HepG2 (cell line): ENCODE measurements around the gene JMJD6. TPM values are rescaled to one million over a fixed set of nuclear protein-coding genes. Genes with fewer than 3 reads are reported as not detected.

Experiments used
- ATAC-seq: fragments of 200-7000 bp; cut with Tn5 transposase; 3 replicates; pipeline ENCODE4 v1.9.1; 2020; ENCODE audit warnings: mild to moderate bottlenecking, moderate library complexity
- BruUV-seq: library from RNA; stranded (reverse); fragments of 400-500 nt; replicated peaks from 2 replicates; lab custom pipeline; 2021; lab: Mats Ljungman, UMichigan
- CTCF ChIA-PET: fragments of 300-600 bp; formaldehyde crosslinking; extraction: SDS; loops from one replicate; lab custom pipeline; 2021; ENCODE audit warnings: low total read pairs, inconsistent platforms, low intra/inter-chr PET ratio; lab: Yijun Ruan, JAX
- POLR2A ChIA-PET: fragments of 350-600 bp; sonication (Branson Sonifier 250); formaldehyde crosslinking; loops from one replicate; lab custom pipeline; 2020; ENCODE audit warnings: antibody characterized with exemption, inconsistent platforms; lab: Yijun Ruan, JAX
- DNase-seq: peaks from one replicate; pipeline ENCODE4 v3.0.0-alpha.2; 2015; ENCODE audit warnings: low spot score
- FAIRE-seq: peaks from 3 replicates; lab custom pipeline; 2011; peaks lifted over from hg19 to GRCh38; lab: Jason Lieb, UNC
- H2AFZ ChIP-seq: one replicate; pipeline ENCODE4 v1.6.1; 2011; ENCODE audit warnings: low read length, inconsistent platforms
- H3K27ac ChIP-seq: fragments of 300-600 bp; 3 replicates; pipeline ENCODE4 v1.8.0; 2011; ENCODE audit warnings: mixed run types, mild to moderate bottlenecking, mixed read lengths, low read length, inconsistent platforms; ENCODE audit not compliant: insufficient read depth; ENCODE audit errors: extremely low read length
- H3K27me3 ChIP-seq, 2 experiments: fragments of 200-600 bp in 1 of 2; 2 replicates in 1 of 2; 3 replicates in 1 of 2; pipeline versions ENCODE4 v1.6.0 to v1.8.0; 2011; ENCODE audit warnings: low read length in 2 of 2, mild to moderate bottlenecking in 2 of 2, moderate library complexity in 2 of 2, inconsistent platforms in 1 of 2; ENCODE audit not compliant: insufficient read depth in 2 of 2, control insufficient read depth in 1 of 2
- H3K36me3 ChIP-seq, 2 experiments: fragments of 200-600 bp in 1 of 2; replicated peaks in 1 of 2; 2 replicates in 1 of 2; 3 replicates in 1 of 2; pipeline versions ENCODE4 v1.5.1 to v1.8.0; 2011; ENCODE audit warnings: low read length in 2 of 2, inconsistent platforms in 1 of 2; ENCODE audit not compliant: insufficient read depth in 2 of 2, control insufficient read depth in 1 of 2
- H3K4me1 ChIP-seq: 2 replicates; pipeline ENCODE4 v1.5.1; 2012; ENCODE audit warnings: low read length, inconsistent platforms; ENCODE audit not compliant: insufficient read depth
- H3K4me2 ChIP-seq: 2 replicates; pipeline ENCODE4 v1.6.0; 2011; ENCODE audit warnings: low read depth, low read length, inconsistent platforms
- H3K4me3 ChIP-seq, 3 experiments: fragments of 200-600 bp in 1 of 3; sonication (generic), shearing (Covaris generic) in 1 of 3; replicated peaks in 1 of 3; 2 replicates each; pipeline ENCODE4 v1.5.1; 2011 to 2016; ENCODE audit warnings: low read length in 3 of 3, inconsistent platforms in 2 of 3, low read depth in 2 of 3, mild to moderate bottlenecking in 2 of 3, control low read depth in 1 of 3, mixed read lengths in 1 of 3; ENCODE audit not compliant: insufficient read depth in 1 of 3
- H3K79me2 ChIP-seq: one replicate; pipeline ENCODE4 v1.6.1; 2011; ENCODE audit warnings: low read length, inconsistent platforms; ENCODE audit not compliant: insufficient read depth
- H3K9ac ChIP-seq: 2 replicates; pipeline ENCODE4 v1.6.0; 2011; ENCODE audit warnings: mild to moderate bottlenecking, low read depth, low read length, inconsistent platforms; ENCODE audit not compliant: insufficient read depth
- H3K9me3 ChIP-seq: 2 replicates; pipeline ENCODE4 v1.5.1; 2012; ENCODE audit warnings: mild to moderate bottlenecking, low read length
- H4K20me1 ChIP-seq: 2 replicates; pipeline ENCODE4 v1.6.0; 2011; ENCODE audit warnings: inconsistent platforms, mild to moderate bottlenecking, low read length, moderate library complexity; ENCODE audit not compliant: insufficient read depth
- ARNTL ChIP-seq: sonication (generic); formaldehyde crosslinking; IDR thresholded peaks from 2 replicates; pipeline ENCODE4 v1.4.0; 2020; ENCODE audit warnings: mild to moderate bottlenecking, missing genetic modification reagents
- ETV5 ChIP-seq: IDR thresholded peaks from 2 replicates; pipeline ENCODE4 v1.6.1; 2018; ENCODE audit warnings: missing biosample characterization, missing genetic modification reagents, inconsistent platforms, borderline replicate concordance
- FOXA1 ChIP-seq, 2 experiments: fragments of 450-650 bp in 1 of 2; sonication (generic) in 1 of 2; formaldehyde crosslinking in 1 of 2; IDR thresholded peaks; 2 replicates each; pipeline versions ENCODE4 v1.4.0 to v1.6.1; 2016 to 2020; ENCODE audit warnings: missing genetic modification reagents in 1 of 2
- KLF13 ChIP-seq: sonication (generic); formaldehyde crosslinking; IDR thresholded peaks from 2 replicates; pipeline ENCODE4 v1.4.0; 2020; ENCODE audit warnings: mild to moderate bottlenecking, missing genetic modification reagents
- MAFG ChIP-seq: sonication (generic); formaldehyde crosslinking; IDR thresholded peaks from 2 replicates; pipeline ENCODE4 v1.5.1; 2020; ENCODE audit warnings: mild to moderate bottlenecking, missing genetic modification reagents
- NONO ChIP-seq, 2 experiments: fragments of 450-650 bp in 1 of 2; sonication (generic) in 1 of 2; formaldehyde crosslinking in 1 of 2; IDR thresholded peaks in 1 of 2; conservative IDR thresholded peaks in 1 of 2; 2 replicates each; pipeline versions ENCODE4 v1.6.1 to v1.8.0; 2017 to 2022; ENCODE audit warnings: mild to moderate bottlenecking in 1 of 2, missing genetic modification reagents in 1 of 2, moderate library complexity in 1 of 2
- PRDM10 ChIP-seq: sonication (generic); formaldehyde crosslinking; IDR thresholded peaks from 2 replicates; pipeline ENCODE4 v1.4.0; 2020; ENCODE audit warnings: low read depth, missing genetic modification reagents
- TAF15 ChIP-seq: fragments of 200-400 bp; formaldehyde crosslinking; IDR thresholded peaks from one replicate; pipeline ENCODE4 v1.6.1; 2018; ENCODE audit warnings: mild to moderate bottlenecking, low read depth, low read length; ENCODE audit not compliant: poor library complexity, severe bottlenecking
- ZNF17 ChIP-seq: sonication (generic); formaldehyde crosslinking; IDR thresholded peaks from 2 replicates; pipeline ENCODE4 v1.5.0; 2020; ENCODE audit warnings: mild to moderate bottlenecking, missing genetic modification reagents
- ZNF788 ChIP-seq: sonication (generic); formaldehyde crosslinking; IDR thresholded peaks from 2 replicates; pipeline ENCODE4 v1.5.0; 2020; ENCODE audit warnings: mild to moderate bottlenecking, missing genetic modification reagents, borderline replicate concordance
- ZSCAN30 ChIP-seq: sonication (generic); formaldehyde crosslinking; IDR thresholded peaks from 2 replicates; pipeline ENCODE4 v1.5.0; 2020; ENCODE audit warnings: mild to moderate bottlenecking, missing genetic modification reagents
- WGBS: methylation state at CpG from one replicate; pipeline ENCODE4 v1.1.6; 2017; ENCODE audit warnings: low lambda C conversion rate; 5-methylcytosine and 5-hydroxymethylcytosine counted together
- in situ Hi-C: cut with HindIII; loops from 2 replicates; pipeline ENCODE4 v1.10.0; 2017; ENCODE audit warnings: low pct_unique_long_range_greater_than_20kb; ENCODE audit not compliant: extremely low pct_ligation_motif_present
- intact Hi-C: fragments of 100-400 bp; cut with micrococcal nuclease; formaldehyde crosslinking; loops from one replicate; pipeline ENCODE4 v1.10.0; 2022; ENCODE audit not compliant: unreplicated experiment
- polyA plus RNA-seq, 8 experiments: library from polyadenylated mRNA; depleted of rRNA in 3 of 8; stranded (reverse) in 7 of 8; unstranded in 1 of 8; fragments of >200 nt; fragmentation: Illumina TruSeq in 4 of 8; extraction: Trizol in 4 of 8; gene quantifications; 2 replicates each; pipeline versions ENCODE4 v1.2.1 to v1.2.3, GENCODE V29; 2011 to 2016; ENCODE audit warnings: low read depth in 4 of 8, missing spikeins in 1 of 8, mixed read lengths in 1 of 8; ENCODE audit not compliant: insufficient read depth in 1 of 8
- total RNA-seq, 5 experiments: library from RNA; depleted of rRNA; stranded (reverse); fragments of >200 nt; fragmentation: Illumina TruSeq; extraction: Trizol; gene quantifications; 2 replicates each; pipeline ENCODE4 v1.2.3, GENCODE V29; 2016; ENCODE audit warnings: low read depth in 1 of 5

The JMJD6 gene
- total and polyA plus RNA-seq, 2 of the 13 experiments (the other 11 are each of a cell fraction or from before 2014, with no cell fraction given): 33.6 to 41.0 TPM

- H3K36me3 ChIP-seq: peaks cover 6 to 21% of the 10 kb centered on the region in 2 experiments; a peak in 4 of 5 replicates
- BruUV-seq: no TSS peak
- FAIRE-seq (no peak), ATAC-seq (no peak), DNase-seq (no peak)
- TF ChIP-seq ZSCAN30 (CRISPR knock-in tag): no peak
- peaks cover 5% of the 10 kb centered on the region; the same call in 1 of the 2 replicates for H3K9me3 ChIP-seq
- H2AFZ ChIP-seq: no peak overlapping the region
- in situ Hi-C loops: no loop called here
- no peak overlapping the region for H3K27ac ChIP-seq
- ChIA-PET POLR2A (no interaction called here), CTCF (no interaction called here)
- H3K4me2 ChIP-seq: no peak overlapping the region
- intact Hi-C loops: no loop called here
- no peak overlapping the region for H3K4me3 ChIP-seq
- no peaks in the 10 kb centered on the region for H3K27me3 ChIP-seq
- H4K20me1 ChIP-seq: no peaks in the 10 kb centered on the region; the same call in 1 of the 2 replicates
- H3K79me2 ChIP-seq: no peaks in the 10 kb centered on the region
- peaks cover 2% of the 10 kb centered on the region; the same call in 1 of the 2 replicates for H3K4me1 ChIP-seq
- 98% methylated on average over 5 of the region's 5 CpGs for WGBS
- H3K9ac ChIP-seq: no peak overlapping the region
Observed at GRCh38 chr17:76757256-76757655, 30.9 kb upstream of the JMJD6 start.

- POLR2A ChIA-PET: no interaction called here
Observed at GRCh38 chr17:76755285-76755684, 28.9 kb upstream of the JMJD6 start.

More at GRCh38 chr17:76755285-76755684, 28.9 kb upstream of the JMJD6 start:
- H3K79me2 ChIP-seq: no peaks in the 10 kb centered on the region
- FAIRE-seq (no peak), DNase-seq (no peak), ATAC-seq (no peak)
- no peaks in the 10 kb centered on the region; the same call in 1 of the 2 replicates for H4K20me1 ChIP-seq
- H3K4me2 ChIP-seq: no peak overlapping the region
- H2AFZ ChIP-seq: no peak overlapping the region
- no peak overlapping the region for H3K27ac ChIP-seq
- CTCF ChIA-PET: no interaction called here
- no peak overlapping the region for H3K4me3 ChIP-seq
- H3K9ac ChIP-seq: no peak overlapping the region
- H3K27me3 ChIP-seq: no peaks in the 10 kb centered on the region
- H3K4me1 ChIP-seq: no peaks in the 10 kb centered on the region
- 100% methylated on average over 2 of the region's 2 CpGs for WGBS
- peaks cover 6 to 25% of the 10 kb centered on the region in 2 experiments; a peak in 4 of 5 replicates for H3K36me3 ChIP-seq
- TF ChIP-seq TAF15 (no peak), ETV5 (CRISPR knock-in tag) (no peak), MAFG (no peak), KLF13 (CRISPR knock-in tag) (no peak), ZNF788 (CRISPR knock-in tag) (no peak), NONO (IDR thresholded peaks at IDR 0.05) (no peak), NONO (CRISPR knock-in tag; conservative IDR thresholded peaks at IDR 0.05) (no peak), ZNF17 (CRISPR knock-in tag) (no peak), FOXA1 (IDR thresholded peaks at IDR 0.05) (no peak), FOXA1 (CRISPR knock-in tag; IDR thresholded peaks at IDR 0.05) (no peak), PRDM10 (CRISPR knock-in tag) (no peak), ARNTL (CRISPR knock-in tag) (no peak)
- in situ Hi-C loops (no loop called here), intact Hi-C loops (no loop called here)
- H3K9me3 ChIP-seq: peaks cover 5% of the 10 kb centered on the region; the same call in 1 of the 2 replicates
- BruUV-seq: no TSS peak
